HEK293 (cell line): ENCODE data around the gene MBD4.
A peak's percentile ranks its signal among the peaks of the same experiment; 100 is the strongest.
"Not testable (repeated sequence)": the region's sequence is repeated elsewhere in the genome, so short reads cannot be mapped to it uniquely, and the experiment has no call there.

Experiments used
- CTCF ChIA-PET: fragments of 350-600 bp; formaldehyde crosslinking; extraction: SDS; loops from one replicate; lab custom pipeline; 2021; ENCODE audit warnings: antibody characterized with exemption; lab: Yijun Ruan, JAX
- POLR2A ChIA-PET: fragments of 300-600 bp; formaldehyde crosslinking; extraction: SDS; loops from one replicate; lab custom pipeline; 2020; ENCODE audit warnings: antibody characterized with exemption, inconsistent platforms; lab: Yijun Ruan, JAX
- H3K27ac ChIP-seq: fragments of 200-500 bp; sonication (Bioruptor generic); 2 replicates; pipeline ENCODE4 v1.5.1; 2014; ENCODE audit warnings: low read depth, low read length, control low read depth, inconsistent platforms; ENCODE audit errors: extremely low read depth
- H3K36me3 ChIP-seq, 2 experiments: fragments of 200-500 bp in 1 of 2; sonication (Bioruptor generic) in 1 of 2; 1 replicate in 1 of 2; 2 replicates in 1 of 2; pipeline ENCODE4 v1.5.1; 2014 to 2017; ENCODE audit warnings: inconsistent platforms in 2 of 2, low read length in 2 of 2; ENCODE audit not compliant: control insufficient read depth in 2 of 2, insufficient read depth in 1 of 2
- H3K4me1 ChIP-seq: fragments of 200-500 bp; sonication (Bioruptor generic); 2 replicates; pipeline ENCODE4 v1.5.1; 2014; ENCODE audit warnings: mild to moderate bottlenecking, low read length, inconsistent platforms; ENCODE audit not compliant: control insufficient read depth, insufficient read depth
- H3K4me3 ChIP-seq: 2 replicates; pipeline ENCODE4 v1.5.1; 2011; ENCODE audit warnings: low read depth, mild to moderate bottlenecking, control low read depth, low read length, moderate library complexity
- H3K9me3 ChIP-seq: fragments of 200-500 bp; sonication (Bioruptor generic); 2 replicates; pipeline ENCODE4 v1.5.1; 2014; ENCODE audit warnings: low read depth, low read length, inconsistent platforms; ENCODE audit not compliant: control insufficient read depth, insufficient read depth
- BCL11A ChIP-seq: fragments of 450-650 bp; formaldehyde crosslinking; IDR thresholded peaks from 2 replicates; pipeline ENCODE4 v1.5.1; 2016; ENCODE audit warnings: low read depth, missing biosample characterization, missing genetic modification characterization
- HOXC10 ChIP-seq: sonication (generic); formaldehyde crosslinking; IDR thresholded peaks from 2 replicates; pipeline ENCODE4 v1.8.1; 2023; ENCODE audit warnings: mild to moderate bottlenecking, missing genetic modification reagents
- HOXD13 ChIP-seq: sonication (generic); formaldehyde crosslinking; IDR thresholded peaks from 2 replicates; pipeline ENCODE4 v1.8.0; 2022; ENCODE audit warnings: missing genetic modification reagents, borderline replicate concordance
- SCRT1 ChIP-seq: fragments of 450-650 bp; formaldehyde crosslinking; IDR thresholded peaks from 2 replicates; pipeline ENCODE4 v1.5.1; 2016; ENCODE audit warnings: missing biosample characterization, missing genetic modification characterization, borderline replicate concordance
- SCRT2 ChIP-seq: fragments of 450-650 bp; formaldehyde crosslinking; IDR thresholded peaks from 2 replicates; pipeline ENCODE4 v1.5.1; 2016; ENCODE audit warnings: missing biosample characterization, missing genetic modification characterization
- SP2 ChIP-seq: fragments of 450-650 bp; formaldehyde crosslinking; IDR thresholded peaks from 2 replicates; pipeline ENCODE4 v1.5.1; 2016; ENCODE audit warnings: missing biosample characterization, missing genetic modification characterization
- ZEB2 ChIP-seq: fragments of 450-650 bp; formaldehyde crosslinking; IDR thresholded peaks from 2 replicates; pipeline ENCODE4 v1.5.1; 2016; ENCODE audit warnings: missing biosample characterization, missing genetic modification characterization
- ZFP41 ChIP-seq: fragments of 450-650 bp; formaldehyde crosslinking; IDR thresholded peaks from 2 replicates; pipeline ENCODE4 v1.5.1; 2016; ENCODE audit warnings: missing biosample characterization, missing genetic modification characterization, borderline replicate concordance
- ZNF10 ChIP-seq: fragments of 450-650 bp; formaldehyde crosslinking; IDR thresholded peaks from 2 replicates; pipeline ENCODE4 v1.5.1; 2017; ENCODE audit warnings: missing biosample characterization, missing genetic modification characterization
- ZNF169 ChIP-seq: fragments of 450-650 bp; formaldehyde crosslinking; IDR thresholded peaks from 2 replicates; pipeline ENCODE4 v1.5.1; 2016; ENCODE audit warnings: missing biosample characterization, missing genetic modification characterization
- ZNF311 ChIP-seq: fragments of 450-650 bp; formaldehyde crosslinking; IDR thresholded peaks from 2 replicates; pipeline ENCODE4 v1.5.1; 2017; ENCODE audit warnings: missing biosample characterization, missing genetic modification characterization, borderline replicate concordance
- ZNF416 ChIP-seq: fragments of 450-650 bp; formaldehyde crosslinking; IDR thresholded peaks from 2 replicates; pipeline ENCODE4 v1.5.1; 2016; ENCODE audit warnings: missing biosample characterization, missing genetic modification characterization
- ZNF514 ChIP-seq: fragments of 450-650 bp; formaldehyde crosslinking; IDR thresholded peaks from 2 replicates; pipeline ENCODE4 v1.5.1; 2016; ENCODE audit warnings: missing biosample characterization, missing genetic modification characterization
- ZXDB ChIP-seq: fragments of 450-650 bp; formaldehyde crosslinking; IDR thresholded peaks from 2 replicates; pipeline ENCODE4 v1.5.1; 2016; ENCODE audit warnings: missing biosample characterization, missing genetic modification characterization
- TF ChIP-seq, protein P1 (sequence below): fragments of 450-650 bp; formaldehyde crosslinking; IDR thresholded peaks from 2 replicates; pipeline ENCODE4 v1.5.1; 2016; ENCODE audit warnings: missing biosample characterization, missing genetic modification characterization
- TF ChIP-seq, protein P2 (sequence below): fragments of 450-650 bp; formaldehyde crosslinking; IDR thresholded peaks from 2 replicates; pipeline ENCODE4 v1.5.1; 2017; ENCODE audit warnings: missing biosample characterization, mild to moderate bottlenecking, missing genetic modification characterization, moderate library complexity
- TF ChIP-seq, protein P3 (sequence below): fragments of 450-650 bp; formaldehyde crosslinking; IDR thresholded peaks from 2 replicates; pipeline ENCODE4 v1.5.1; 2016; ENCODE audit warnings: missing biosample characterization, missing genetic modification characterization

The MBD4 gene

DNA sequence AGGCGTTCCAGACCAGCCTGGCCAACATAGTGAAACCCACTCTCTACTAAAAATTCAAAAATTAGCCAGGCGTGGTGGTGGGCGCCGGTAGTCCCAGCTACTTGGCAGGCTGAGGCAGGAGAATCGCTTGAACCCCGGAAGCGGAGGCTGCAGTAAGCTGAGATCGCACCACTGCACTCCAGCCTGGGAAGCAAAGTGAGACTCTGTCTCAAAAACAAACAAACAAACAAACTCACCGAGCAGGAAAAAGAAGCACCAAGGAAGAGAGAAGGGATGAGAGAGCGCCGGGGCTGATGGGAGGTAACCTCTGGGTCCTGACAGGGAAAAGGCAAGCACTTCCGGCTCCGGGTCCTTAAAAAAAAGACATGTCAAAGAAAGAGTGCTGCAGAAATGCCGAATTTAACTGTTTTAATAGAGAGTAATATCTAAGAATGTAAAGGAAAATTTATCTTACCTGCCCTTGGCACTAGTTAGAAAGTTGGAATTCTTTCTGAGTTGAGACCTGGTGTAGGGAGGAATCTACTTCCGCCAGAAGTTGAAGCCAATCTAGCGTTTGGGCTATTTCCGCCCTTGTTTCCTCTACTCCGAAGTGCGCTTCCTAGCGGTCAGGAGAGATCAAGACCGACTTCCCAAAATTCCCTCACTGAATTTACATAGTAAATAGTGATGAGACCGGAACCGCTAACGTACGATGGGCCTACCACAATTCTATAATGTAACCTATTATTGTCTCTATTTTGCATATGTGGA is 40.4 kb downstream of the MBD4 start (continued):
- TF ChIP-seq, protein P1, sequence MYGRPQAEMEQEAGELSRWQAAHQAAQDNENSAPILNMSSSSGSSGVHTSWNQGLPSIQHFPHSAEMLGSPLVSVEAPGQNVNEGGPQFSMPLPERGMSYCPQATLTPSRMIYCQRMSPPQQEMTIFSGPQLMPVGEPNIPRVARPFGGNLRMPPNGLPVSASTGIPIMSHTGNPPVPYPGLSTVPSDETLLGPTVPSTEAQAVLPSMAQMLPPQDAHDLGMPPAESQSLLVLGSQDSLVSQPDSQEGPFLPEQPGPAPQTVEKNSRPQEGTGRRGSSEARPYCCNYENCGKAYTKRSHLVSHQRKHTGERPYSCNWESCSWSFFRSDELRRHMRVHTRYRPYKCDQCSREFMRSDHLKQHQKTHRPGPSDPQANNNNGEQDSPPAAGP (tag by site-specific recombination) = 0 out of 2 replicates have a peak, but pooled peaks have one; percentile 60
- TF ChIP-seq ZEB2 (tag by site-specific recombination) (0 out of 2 replicates have a peak, but pooled peaks have one; percentile 10), SP2 (tag by site-specific recombination) (peak; percentile 66), ZNF169 (tag by site-specific recombination) (no peak), ZNF514 (tag by site-specific recombination) (no peak), ZNF311 (tag by site-specific recombination) (no peak)

DNA sequence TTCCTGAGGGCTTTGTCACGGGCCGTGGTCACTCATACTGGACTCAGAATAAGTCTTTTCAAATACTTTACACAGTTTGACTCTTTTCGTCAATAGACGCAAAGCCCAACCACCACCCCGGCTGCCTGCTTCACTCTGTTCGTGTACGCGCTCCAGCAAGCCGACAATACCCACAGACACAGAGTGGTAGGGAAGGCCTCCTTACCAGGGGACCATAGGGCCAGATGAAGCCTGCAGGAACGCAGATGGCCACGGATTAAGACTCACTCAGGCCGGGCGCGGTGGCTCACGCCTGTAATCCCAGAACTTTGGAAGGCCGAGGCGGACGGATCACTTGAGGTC is 41.0 kb downstream of the MBD4 start:
- Histone ChIP-seq H3K4me1 (no peaks in the 10 kb centered on the region), H3K36me3 (peaks cover 0 to 36% of the 10 kb centered on the region in 2 experiments; a peak in 1 of 3 replicates), H3K9me3 (no peaks in the 10 kb centered on the region), H3K4me3 (peak overlapping the region; percentile 62), H3K27ac (peak overlapping the region; percentile 67; the same call in 1 of the 2 replicates)
- ChIA-PET POLR2A (no interaction called here), CTCF (interaction anchor here (0.6 to 1.5 kb wide), 3 partner anchors 10 to 224 kb away, joined by 3 to 5 read pairs (median 3); no protein-coding TSS in a partner anchor)
- TF ChIP-seq HOXC10 (CRISPR knock-in tag) (no peak), ZNF416 (tag by site-specific recombination) (no peak), ZFP41 (tag by site-specific recombination) (no peak), SCRT1 (tag by site-specific recombination) (no peak), SCRT2 (tag by site-specific recombination) (no peak)
- TF ChIP-seq, protein P2, sequence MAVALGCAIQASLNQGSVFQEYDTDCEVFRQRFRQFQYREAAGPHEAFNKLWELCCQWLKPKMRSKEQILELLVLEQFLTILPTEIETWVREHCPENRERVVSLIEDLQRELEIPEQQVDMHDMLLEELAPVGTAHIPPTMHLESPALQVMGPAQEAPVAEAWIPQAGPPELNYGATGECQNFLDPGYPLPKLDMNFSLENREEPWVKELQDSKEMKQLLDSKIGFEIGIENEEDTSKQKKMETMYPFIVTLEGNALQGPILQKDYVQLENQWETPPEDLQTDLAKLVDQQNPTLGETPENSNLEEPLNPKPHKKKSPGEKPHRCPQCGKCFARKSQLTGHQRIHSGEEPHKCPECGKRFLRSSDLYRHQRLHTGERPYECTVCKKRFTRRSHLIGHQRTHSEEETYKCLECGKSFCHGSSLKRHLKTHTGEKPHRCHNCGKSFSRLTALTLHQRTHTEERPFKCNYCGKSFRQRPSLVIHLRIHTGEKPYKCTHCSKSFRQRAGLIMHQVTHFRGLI = peak; percentile 89

DNA sequence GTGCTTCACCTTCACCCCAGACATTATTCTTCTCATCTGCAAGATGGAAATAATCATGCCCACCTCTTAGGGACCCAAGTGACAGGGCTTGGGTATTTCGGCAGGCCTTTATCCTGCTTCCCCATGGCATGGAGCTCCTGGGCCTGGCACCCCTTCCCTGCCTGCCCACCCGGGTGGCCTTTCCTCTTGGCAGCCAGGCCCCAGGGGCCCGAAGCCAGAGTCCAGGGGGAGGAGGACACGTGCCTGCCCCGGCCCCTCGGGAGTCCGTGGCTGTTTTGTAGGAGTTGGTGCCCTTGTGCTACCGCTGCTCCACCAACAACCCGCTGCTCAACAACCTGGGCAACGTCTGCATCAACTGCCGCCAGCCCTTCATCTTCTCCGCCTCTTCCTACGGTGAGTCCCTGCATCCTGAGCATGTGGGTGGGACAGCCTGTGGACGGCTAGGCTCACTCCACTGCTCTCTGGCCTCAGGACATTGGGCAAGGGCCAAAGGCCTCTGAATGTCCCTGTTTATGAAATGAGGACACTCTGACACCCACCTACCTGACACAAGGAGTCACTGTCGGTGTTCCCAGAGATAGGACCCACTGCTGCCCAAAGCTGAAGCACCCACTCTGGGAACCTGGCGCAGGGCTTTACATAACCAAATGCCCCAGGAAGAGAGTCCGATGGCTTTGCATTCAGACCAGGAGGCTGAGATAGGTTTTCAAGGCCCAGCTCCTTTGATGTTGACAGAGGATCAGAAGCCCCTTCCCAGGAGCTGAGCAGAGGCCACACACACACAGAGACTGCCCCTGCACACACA is 45.8 kb downstream of the MBD4 start:
- CTCF ChIA-PET = interaction anchor here (0.6 kb wide), 1 partner anchor 45 kb away, joined by 3 read pairs; no protein-coding TSS in a partner anchor
- H3K36me3 ChIP-seq = peaks cover 0 to 79% of the 10 kb centered on the region in 2 experiments; a peak in 1 of 3 replicates
- H3K9me3 ChIP-seq, H3K27ac ChIP-seq, POLR2A ChIA-PET, H3K4me1 ChIP-seq, H3K4me3 ChIP-seq: not testable (repeated sequence)

DNA sequence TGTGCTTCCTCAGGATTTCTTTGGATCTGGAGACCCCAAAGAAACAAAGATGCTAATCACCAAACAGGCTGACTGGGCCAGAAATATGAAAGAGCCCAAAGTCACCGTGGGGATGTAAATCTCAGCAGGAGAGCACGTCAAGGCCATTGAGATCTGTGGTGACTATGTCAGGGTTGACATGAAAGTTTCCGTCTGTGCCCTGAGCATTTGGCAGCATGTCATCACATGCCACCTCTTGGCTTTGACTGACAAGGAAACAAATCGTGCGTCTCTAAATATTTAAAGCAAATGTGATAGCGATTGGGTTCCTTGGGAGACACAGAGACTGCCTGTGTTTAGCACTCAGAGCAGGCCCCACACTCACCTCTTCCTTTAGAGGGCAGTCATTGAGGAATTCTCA is 46.5 kb downstream of the MBD4 start:
- TF ChIP-seq, protein P3, sequence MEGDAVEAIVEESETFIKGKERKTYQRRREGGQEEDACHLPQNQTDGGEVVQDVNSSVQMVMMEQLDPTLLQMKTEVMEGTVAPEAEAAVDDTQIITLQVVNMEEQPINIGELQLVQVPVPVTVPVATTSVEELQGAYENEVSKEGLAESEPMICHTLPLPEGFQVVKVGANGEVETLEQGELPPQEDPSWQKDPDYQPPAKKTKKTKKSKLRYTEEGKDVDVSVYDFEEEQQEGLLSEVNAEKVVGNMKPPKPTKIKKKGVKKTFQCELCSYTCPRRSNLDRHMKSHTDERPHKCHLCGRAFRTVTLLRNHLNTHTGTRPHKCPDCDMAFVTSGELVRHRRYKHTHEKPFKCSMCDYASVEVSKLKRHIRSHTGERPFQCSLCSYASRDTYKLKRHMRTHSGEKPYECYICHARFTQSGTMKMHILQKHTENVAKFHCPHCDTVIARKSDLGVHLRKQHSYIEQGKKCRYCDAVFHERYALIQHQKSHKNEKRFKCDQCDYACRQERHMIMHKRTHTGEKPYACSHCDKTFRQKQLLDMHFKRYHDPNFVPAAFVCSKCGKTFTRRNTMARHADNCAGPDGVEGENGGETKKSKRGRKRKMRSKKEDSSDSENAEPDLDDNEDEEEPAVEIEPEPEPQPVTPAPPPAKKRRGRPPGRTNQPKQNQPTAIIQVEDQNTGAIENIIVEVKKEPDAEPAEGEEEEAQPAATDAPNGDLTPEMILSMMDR (tag by site-specific recombination) = no peak
- TF ChIP-seq ZXDB (tag by site-specific recombination) = no peak
- no peak for TF ChIP-seq HOXD13 (CRISPR knock-in tag)
- TF ChIP-seq BCL11A = no peak
- no peak for TF ChIP-seq ZNF10 (tag by site-specific recombination)
- no peak overlapping the region for H3K27ac ChIP-seq
- CTCF ChIA-PET = no interaction called here

DNA sequence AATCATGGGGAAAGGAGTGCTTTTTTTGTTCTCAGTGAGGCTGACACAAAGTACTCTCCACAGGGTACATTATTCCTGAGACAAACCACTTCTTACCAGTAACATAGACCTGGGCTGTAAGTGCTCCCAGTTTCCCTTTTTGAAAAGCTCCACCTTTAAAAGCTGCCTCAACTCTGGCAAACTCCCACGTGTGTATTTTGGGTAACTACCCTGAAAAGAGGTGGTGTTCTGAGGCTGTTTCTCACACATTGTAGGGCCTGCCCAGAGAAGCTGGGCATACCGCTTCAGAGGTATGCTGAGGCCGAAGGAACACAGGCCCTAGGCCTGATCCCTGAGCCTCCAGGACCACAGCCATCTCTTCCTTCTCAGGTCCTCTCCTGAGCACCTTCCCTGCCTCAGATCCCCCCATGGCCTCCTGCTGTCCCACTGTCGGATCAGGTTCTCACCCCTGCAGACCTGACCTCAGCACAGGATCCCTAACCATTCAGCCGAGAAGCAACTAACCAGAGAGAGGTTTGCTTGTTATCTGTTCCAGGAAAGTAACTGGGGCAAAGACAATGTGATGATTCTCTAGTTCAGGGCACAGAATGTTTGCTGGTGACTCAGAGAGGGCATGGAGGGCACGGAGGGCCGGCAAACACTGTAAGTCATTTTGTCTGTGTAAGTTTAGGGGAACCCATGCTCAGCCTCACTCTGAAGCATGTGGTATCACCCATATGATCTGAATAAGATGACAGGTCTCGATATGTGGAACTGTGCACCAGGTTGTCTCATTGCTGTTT is 47.5 kb downstream of the MBD4 start:
- H3K36me3 ChIP-seq = peaks cover 0 to 89% of the 10 kb centered on the region in 2 experiments; a peak in 1 of 3 replicates
- H3K9me3 ChIP-seq, H3K27ac ChIP-seq, H3K4me3 ChIP-seq, POLR2A ChIA-PET, CTCF ChIA-PET, H3K4me1 ChIP-seq: not testable (repeated sequence)

More for the DNA sequence above, 46.5 kb downstream of the MBD4 start:
- POLR2A ChIA-PET = no interaction called here
- Histone ChIP-seq H3K9me3 (no peaks in the 10 kb centered on the region), H3K4me1 (no peaks in the 10 kb centered on the region), H3K36me3 (peaks cover 0 to 83% of the 10 kb centered on the region in 2 experiments; a peak in 1 of 3 replicates), H3K4me3 (no peak overlapping the region)
